ENCODE data around the gene SNX6. TPM values are rescaled to one million over a fixed set of nuclear protein-coding genes. Genes with fewer than 3 reads are reported as not detected.

Gene SNX6
- total RNA-seq, 1 donor from 2014 or later = 80.0 TPM

DNA sequence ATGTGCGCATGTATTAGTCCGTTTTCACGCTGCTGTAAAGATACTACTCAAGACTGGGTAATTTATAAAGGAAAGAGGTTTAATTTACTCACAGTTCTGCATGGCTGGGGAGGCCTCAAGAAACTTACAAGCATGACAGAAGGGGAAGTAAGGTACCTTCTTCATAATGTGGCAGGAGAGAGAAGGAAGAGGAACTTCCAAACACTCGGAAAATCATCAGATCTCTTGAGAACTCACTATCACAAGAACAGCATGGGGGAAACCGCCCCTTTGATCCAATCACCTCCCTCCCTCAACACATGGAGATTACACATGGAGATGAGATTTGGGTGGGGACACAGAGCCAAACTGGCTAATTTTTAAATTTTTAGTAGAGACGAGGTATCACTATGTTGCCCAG is 41.8 kb upstream of the SNX6 start:
- DNase-seq (ENCODE audit: extremely low spot score, unreplicated experiment) = no peak
- no peaks in the 10 kb centered on the region for H3K9me3 Mint-ChIP-seq (ENCODE audit: unreplicated experiment)
- H3K4me3 Mint-ChIP-seq (ENCODE audit: unreplicated experiment) = no peak overlapping the region
- peaks cover 2% of the 10 kb centered on the region for H3K4me1 Mint-ChIP-seq (ENCODE audit: unreplicated experiment)
- H3K36me3 Mint-ChIP-seq (ENCODE audit: unreplicated experiment) = no peaks in the 10 kb centered on the region
- H3K27ac Mint-ChIP-seq (ENCODE audit: unreplicated experiment) = no peak overlapping the region
- no peaks in the 10 kb centered on the region for H3K27me3 Mint-ChIP-seq (ENCODE audit: unreplicated experiment)
- TF ChIP-seq, protein P1, sequence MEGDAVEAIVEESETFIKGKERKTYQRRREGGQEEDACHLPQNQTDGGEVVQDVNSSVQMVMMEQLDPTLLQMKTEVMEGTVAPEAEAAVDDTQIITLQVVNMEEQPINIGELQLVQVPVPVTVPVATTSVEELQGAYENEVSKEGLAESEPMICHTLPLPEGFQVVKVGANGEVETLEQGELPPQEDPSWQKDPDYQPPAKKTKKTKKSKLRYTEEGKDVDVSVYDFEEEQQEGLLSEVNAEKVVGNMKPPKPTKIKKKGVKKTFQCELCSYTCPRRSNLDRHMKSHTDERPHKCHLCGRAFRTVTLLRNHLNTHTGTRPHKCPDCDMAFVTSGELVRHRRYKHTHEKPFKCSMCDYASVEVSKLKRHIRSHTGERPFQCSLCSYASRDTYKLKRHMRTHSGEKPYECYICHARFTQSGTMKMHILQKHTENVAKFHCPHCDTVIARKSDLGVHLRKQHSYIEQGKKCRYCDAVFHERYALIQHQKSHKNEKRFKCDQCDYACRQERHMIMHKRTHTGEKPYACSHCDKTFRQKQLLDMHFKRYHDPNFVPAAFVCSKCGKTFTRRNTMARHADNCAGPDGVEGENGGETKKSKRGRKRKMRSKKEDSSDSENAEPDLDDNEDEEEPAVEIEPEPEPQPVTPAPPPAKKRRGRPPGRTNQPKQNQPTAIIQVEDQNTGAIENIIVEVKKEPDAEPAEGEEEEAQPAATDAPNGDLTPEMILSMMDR (IDR thresholded peaks at IDR 0.05) = no peak

DNA sequence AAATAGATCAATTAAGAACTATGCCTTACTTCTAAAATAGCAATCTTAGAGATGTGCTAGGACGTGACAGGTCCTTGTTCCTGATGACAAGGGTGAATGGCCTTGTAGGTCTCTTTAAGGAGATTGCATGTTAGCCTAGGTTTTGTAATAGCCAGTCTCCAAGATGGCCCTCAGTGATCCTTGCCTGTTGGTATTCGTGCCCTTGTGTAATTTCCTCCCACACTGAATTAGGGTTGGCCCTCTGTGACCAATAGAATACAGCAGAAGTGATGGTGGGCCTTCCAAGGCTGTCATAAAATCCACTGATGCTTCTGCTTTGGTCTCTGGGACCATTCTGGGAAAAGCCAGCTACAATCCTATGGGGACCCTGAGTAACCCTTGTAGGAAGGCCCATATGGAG is 38.2 kb upstream of the SNX6 start:
- H3K4me3 Mint-ChIP-seq (ENCODE audit: unreplicated experiment) = no peak overlapping the region
- H3K36me3 Mint-ChIP-seq (ENCODE audit: unreplicated experiment) = no peaks in the 10 kb centered on the region
- TF ChIP-seq, protein P1 (IDR thresholded peaks at IDR 0.05) = no peak
- no peak for DNase-seq (ENCODE audit: extremely low spot score, unreplicated experiment)
- no peaks in the 10 kb centered on the region for H3K27me3 Mint-ChIP-seq (ENCODE audit: unreplicated experiment)
- H3K27ac Mint-ChIP-seq (ENCODE audit: unreplicated experiment) = no peak overlapping the region
- peaks cover 2% of the 10 kb centered on the region for H3K9me3 Mint-ChIP-seq (ENCODE audit: unreplicated experiment)
- H3K4me1 Mint-ChIP-seq (ENCODE audit: unreplicated experiment) = peaks cover 16% of the 10 kb centered on the region

DNA sequence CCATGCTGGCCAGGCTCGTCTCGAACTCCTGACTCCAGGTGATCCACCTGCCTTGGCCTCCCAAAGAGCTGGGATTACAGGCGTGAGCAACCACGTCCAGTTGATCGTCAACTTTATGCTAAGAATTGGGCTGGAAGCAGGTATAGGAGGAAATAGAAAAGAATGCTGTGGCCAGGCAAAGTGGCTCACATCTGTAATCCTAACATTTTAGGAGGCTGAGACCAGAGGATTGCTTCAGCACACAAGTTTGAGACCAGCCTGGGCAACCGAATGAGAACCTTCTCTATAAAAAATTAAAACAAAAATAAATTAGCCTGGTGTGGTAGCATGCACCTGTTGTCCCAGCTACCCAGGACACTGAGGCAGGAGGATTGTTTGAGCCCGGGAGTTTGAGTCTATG is 37.1 kb upstream of the SNX6 start:
- Mint-ChIP-seq H3K27me3 (ENCODE audit: unreplicated experiment) (no peaks in the 10 kb centered on the region), H3K4me1 (ENCODE audit: unreplicated experiment) (peaks cover 16% of the 10 kb centered on the region), H3K9me3 (ENCODE audit: unreplicated experiment) (peaks cover 5% of the 10 kb centered on the region), H3K27ac (ENCODE audit: unreplicated experiment) (peak overlapping the region; percentile 88), H3K36me3 (ENCODE audit: unreplicated experiment) (no peaks in the 10 kb centered on the region), H3K4me3 (ENCODE audit: unreplicated experiment) (no peak overlapping the region)
- TF ChIP-seq, protein P1 (IDR thresholded peaks at IDR 0.05) = no peak
- DNase-seq (ENCODE audit: extremely low spot score, unreplicated experiment) = no peak

DNA sequence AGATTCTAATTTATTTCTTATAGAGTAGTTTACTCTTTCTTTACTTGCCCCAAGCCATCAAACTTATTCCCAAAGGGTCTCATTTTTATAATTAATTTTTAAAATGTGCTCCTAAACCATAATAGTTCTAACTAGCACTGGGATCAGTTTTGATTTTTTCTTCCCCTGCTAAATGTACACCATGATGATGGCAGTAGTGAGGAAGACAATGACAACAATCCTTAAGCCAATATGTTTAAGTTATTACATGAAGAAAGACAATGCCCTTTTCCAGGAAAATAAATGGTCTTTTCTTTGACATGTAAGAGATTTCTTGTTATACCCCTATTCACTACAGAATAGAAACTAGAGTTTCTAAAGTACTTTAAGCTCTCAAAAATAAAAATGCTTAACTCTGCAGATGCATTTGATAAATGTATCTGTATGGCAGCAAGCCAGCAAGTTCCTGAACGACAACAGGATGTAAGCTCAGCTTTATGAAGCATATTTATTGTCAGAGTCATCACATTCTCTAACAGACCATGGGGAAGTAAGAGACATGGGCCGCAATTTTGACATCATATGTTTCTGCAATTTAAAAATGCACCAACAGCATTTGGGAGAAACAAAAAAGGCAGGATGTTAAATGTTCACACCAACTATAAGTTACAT is 36.0 kb upstream of the SNX6 start:
- Mint-ChIP-seq H3K4me3 (ENCODE audit: unreplicated experiment) (peak overlapping the region; percentile 29), H3K27me3 (ENCODE audit: unreplicated experiment) (no peaks in the 10 kb centered on the region), H3K36me3 (ENCODE audit: unreplicated experiment) (peaks cover 1% of the 10 kb centered on the region), H3K27ac (ENCODE audit: unreplicated experiment) (peak overlapping the region; percentile 88), H3K9me3 (ENCODE audit: unreplicated experiment) (peaks cover 7% of the 10 kb centered on the region), H3K4me1 (ENCODE audit: unreplicated experiment) (peaks cover 16% of the 10 kb centered on the region)
- no peak for DNase-seq (ENCODE audit: extremely low spot score, unreplicated experiment)
- TF ChIP-seq, protein P1 (IDR thresholded peaks at IDR 0.05) = no peak

DNA sequence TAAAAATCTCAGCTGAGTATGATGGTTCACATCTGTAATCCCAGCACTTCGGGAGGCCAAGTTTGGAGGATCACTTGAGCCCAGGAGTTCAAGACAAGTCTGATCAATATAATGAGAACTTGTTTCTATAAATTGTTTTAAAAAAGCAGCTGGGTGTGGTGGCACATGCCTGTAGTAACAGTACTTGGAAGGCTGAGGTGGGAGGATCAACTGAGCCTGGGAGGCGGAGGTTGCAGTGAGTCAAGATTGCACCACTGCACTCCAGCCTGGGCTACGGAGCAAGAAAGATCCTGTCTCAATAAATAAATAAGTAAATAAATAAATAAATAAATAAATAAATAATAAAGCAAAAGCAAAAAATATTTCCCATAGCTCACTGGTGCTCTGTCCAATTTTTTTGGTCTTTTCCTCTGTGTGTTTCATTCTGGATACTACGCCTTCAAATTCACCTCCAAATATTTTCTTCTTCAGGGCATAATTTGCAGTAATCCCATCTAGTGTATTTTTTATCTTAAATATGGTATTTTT is 32.7 kb upstream of the SNX6 start:
- H3K27me3 Mint-ChIP-seq (ENCODE audit: unreplicated experiment) = no peaks in the 10 kb centered on the region
- DNase-seq (ENCODE audit: extremely low spot score, unreplicated experiment) = no peak
- H3K27ac Mint-ChIP-seq (ENCODE audit: unreplicated experiment) = no peak overlapping the region
- TF ChIP-seq, protein P1 (IDR thresholded peaks at IDR 0.05) = no peak
- H3K36me3 Mint-ChIP-seq (ENCODE audit: unreplicated experiment) = peaks cover 4% of the 10 kb centered on the region
- H3K4me1 Mint-ChIP-seq (ENCODE audit: unreplicated experiment) = peaks cover 26% of the 10 kb centered on the region
- no peak overlapping the region for H3K4me3 Mint-ChIP-seq (ENCODE audit: unreplicated experiment)
- peaks cover 12% of the 10 kb centered on the region for H3K9me3 Mint-ChIP-seq (ENCODE audit: unreplicated experiment)

All from osteocyte (in vitro differentiated cells).